Muscle layer of duodenum (tissue), 2 donors: ENCODE measurements around the gene DOCK1.

Source experiments
- H3K27ac ChIP-seq: one replicate; pipeline ENCODE4 v1.7.0; 2013; ENCODE audit warnings: mild to moderate bottlenecking, low read length
- H3K27me3 ChIP-seq: one replicate; pipeline ENCODE4 v1.7.0; 2013; ENCODE audit warnings: low read depth, mild to moderate bottlenecking, control low read depth, low read length
- H3K36me3 ChIP-seq, 2 donors: one replicate each; pipeline ENCODE4 v1.7.0; 2013; ENCODE audit warnings: low read length in 2 of 2, control low read depth in 1 of 2, mild to moderate bottlenecking in 1 of 2; ENCODE audit not compliant: insufficient read depth in 2 of 2, control insufficient read depth in 1 of 2
- H3K4me1 ChIP-seq, 2 donors: one replicate each; pipeline ENCODE4 v1.7.0; 2013; ENCODE audit warnings: low read length in 2 of 2, mild to moderate bottlenecking in 2 of 2, control low read depth in 1 of 2, moderate library complexity in 1 of 2; ENCODE audit not compliant: insufficient read depth in 2 of 2, control insufficient read depth in 1 of 2
- H3K4me3 ChIP-seq, 2 donors: one replicate each; pipeline ENCODE4 v1.7.0; 2013; ENCODE audit warnings: low read length in 2 of 2, low read depth in 1 of 2, mild to moderate bottlenecking in 1 of 2
- H3K9me3 ChIP-seq, 2 donors: one replicate each; pipeline ENCODE4 v1.7.0; 2013; ENCODE audit warnings: low read length in 2 of 2, control low read depth in 1 of 2, mild to moderate bottlenecking in 1 of 2; ENCODE audit not compliant: control insufficient read depth in 1 of 2
- donor health status: healthy.

The DOCK1 gene

DNA sequence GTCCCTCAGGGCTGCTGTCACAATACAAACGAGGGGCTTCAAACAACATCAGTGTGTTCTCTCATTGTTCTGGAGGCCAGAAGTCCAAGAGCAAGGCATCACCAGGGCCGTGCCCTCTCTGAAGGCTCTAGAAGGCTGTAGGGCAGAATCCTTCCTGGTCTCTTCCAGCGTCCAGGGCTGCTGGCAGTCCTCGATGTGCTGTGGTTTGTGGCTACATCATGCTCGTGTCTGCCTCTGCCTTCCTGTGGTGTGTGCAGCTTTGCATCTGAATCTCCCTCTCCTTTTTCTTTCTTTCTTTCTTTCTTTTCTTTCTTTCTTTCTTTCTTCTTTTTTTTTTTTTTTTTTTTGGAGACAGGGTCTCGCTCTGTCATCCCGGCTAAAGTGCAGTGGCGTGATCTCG, 187.7 kb downstream of the DOCK1 start:
- Histone ChIP-seq H3K27me3 (no peaks in the 10 kb centered on the region), H3K9me3 (no peaks in the 10 kb centered on the region), H3K27ac (no peak overlapping the region), H3K36me3 (peaks cover 0 to 8% of the 10 kb centered on the region in 2 donors), H3K4me1 (no peaks in the 10 kb centered on the region), H3K4me3 (no peak overlapping the region)

DNA sequence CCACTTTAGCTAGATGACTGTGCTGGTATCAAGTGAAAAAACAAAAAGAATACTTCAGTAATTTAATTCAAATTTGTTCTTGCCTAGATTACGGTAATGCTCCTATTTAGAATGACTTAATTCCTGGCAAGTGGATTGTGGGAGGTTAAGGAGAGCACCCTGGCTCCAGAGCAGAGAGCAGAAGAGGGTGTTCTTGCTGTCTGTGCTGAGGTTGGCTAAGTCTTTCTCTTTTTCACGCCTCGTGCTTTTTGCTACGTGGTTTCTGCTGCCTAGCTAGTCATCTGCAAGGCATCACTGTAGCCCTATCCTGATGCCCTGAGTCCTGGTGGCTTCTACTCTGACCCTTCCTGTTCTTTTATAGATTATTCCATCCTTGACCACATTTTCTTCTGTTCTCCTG, 189.8 kb downstream of the DOCK1 start:
- no peaks in the 10 kb centered on the region for H3K27me3 ChIP-seq
- H3K36me3 ChIP-seq, result peaks cover 0 to 16% of the 10 kb centered on the region in 2 donors
- H3K4me3 ChIP-seq, result no peak overlapping the region
- no peaks in the 10 kb centered on the region for H3K9me3 ChIP-seq
- H3K27ac ChIP-seq, result no peak overlapping the region
- no peaks in the 10 kb centered on the region for H3K4me1 ChIP-seq

DNA sequence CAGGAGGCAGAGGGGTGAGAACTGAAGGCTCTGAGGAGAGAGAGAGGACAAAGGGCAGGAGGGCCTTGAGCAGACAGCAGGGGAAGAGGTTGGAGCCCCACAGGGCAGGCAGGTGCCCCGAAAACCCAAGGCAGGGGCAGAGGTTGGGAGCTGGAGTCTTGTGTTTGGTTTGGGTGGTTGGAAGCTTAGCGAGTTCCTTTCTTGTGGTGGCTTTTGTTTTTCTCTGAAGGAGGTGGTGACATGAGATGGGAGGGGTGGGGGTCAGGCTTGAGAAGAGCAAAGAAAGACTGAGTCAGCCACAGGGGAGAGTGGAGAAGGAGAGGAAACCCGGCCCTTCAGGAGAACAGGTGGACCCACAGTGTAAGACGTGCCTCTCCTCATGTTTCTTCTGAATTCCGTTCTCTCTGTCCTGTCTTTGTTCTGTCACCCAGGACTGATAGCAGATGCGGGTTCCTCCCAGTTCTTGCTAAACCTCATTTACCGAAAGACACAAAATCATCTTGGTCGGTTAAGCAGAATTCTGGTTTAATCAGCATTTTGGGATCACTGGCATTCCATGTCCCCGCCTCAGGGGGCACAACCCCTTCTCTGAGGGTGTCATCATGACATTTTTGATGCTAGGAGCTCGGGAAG, 195.9 kb downstream of the DOCK1 start:
- H3K27me3 ChIP-seq, result no peaks in the 10 kb centered on the region
- H3K27ac ChIP-seq, result no peak overlapping the region
- peaks cover 0 to 23% of the 10 kb centered on the region in 2 donors for H3K36me3 ChIP-seq
- no peak overlapping the region for H3K4me3 ChIP-seq
- H3K9me3 ChIP-seq, result no peaks in the 10 kb centered on the region
- H3K4me1 ChIP-seq, result no peaks in the 10 kb centered on the region

DNA sequence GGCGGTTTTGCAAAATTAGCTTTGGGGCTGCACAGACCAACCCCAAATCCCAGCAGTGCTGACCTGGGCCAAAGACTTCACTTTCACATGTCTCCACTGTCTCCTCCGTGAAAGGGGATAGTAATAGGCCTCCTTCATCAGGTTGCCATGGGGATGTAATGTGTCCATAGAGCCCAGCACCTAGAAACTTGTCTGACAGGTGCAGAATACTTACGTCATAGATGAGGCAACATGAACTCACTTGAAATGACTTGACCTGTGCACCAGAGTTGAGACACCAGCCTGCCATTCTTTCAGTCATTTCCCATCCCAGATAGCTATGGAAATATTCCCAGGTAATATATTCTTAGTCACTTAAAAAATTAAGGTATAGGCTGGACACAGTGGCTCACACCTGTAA, 196.9 kb downstream of the DOCK1 start:
- H3K4me3 ChIP-seq, result no peak overlapping the region
- no peaks in the 10 kb centered on the region for H3K27me3 ChIP-seq
- no peaks in the 10 kb centered on the region for H3K9me3 ChIP-seq
- H3K27ac ChIP-seq, result no peak overlapping the region
- peaks cover 2 to 32% of the 10 kb centered on the region in 2 donors for H3K36me3 ChIP-seq
- H3K4me1 ChIP-seq, result no peaks in the 10 kb centered on the region

DNA sequence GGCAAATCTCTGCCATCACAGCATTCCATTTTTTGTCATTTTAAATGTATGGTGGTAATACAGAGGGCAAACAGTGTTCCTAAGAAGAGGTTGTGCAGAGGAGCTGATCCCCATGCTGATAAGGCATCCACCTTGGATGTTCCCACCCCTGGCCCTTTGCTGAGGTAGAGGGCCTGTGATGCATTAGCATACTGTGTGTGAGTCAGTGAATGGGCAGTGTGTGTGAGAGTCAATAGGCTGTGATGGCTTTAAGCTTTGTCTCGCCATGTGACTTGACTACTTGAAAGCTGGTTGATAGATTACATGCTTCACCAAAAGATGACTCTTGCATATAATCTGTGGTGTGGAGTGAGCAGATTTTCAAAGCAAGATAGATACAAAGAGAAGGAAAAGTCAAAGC, 209.9 kb downstream of the DOCK1 start:
- Histone ChIP-seq H3K9me3 (no peaks in the 10 kb centered on the region), H3K4me3 (no peak overlapping the region), H3K4me1 (no peaks in the 10 kb centered on the region), H3K36me3 (peaks cover 18 to 46% of the 10 kb centered on the region in 2 donors), H3K27ac (no peak overlapping the region), H3K27me3 (no peaks in the 10 kb centered on the region)

DNA sequence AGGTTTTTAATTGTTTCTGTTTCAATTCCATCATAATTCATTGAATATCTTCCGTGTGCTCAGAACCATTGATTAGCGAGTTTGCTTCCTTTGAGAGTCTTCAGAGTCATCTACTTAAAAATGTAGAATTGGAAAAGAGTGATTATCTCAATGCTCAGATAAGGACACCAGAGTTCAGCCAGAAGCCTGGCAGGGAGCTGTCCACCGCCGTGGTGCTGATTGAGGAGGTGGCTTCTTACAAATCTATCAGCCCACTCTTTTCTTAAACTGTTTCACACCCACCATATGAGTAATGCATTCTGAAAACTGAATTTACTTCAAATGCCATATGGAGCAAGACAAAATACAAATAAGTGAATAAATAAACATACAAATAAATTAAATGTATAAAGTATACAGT, 211.9 kb downstream of the DOCK1 start:
- Histone ChIP-seq H3K36me3 (peaks cover 5 to 29% of the 10 kb centered on the region in 2 donors), H3K4me3 (no peak overlapping the region), H3K9me3 (no peaks in the 10 kb centered on the region), H3K27me3 (no peaks in the 10 kb centered on the region), H3K27ac (no peak overlapping the region), H3K4me1 (no peaks in the 10 kb centered on the region)

DNA sequence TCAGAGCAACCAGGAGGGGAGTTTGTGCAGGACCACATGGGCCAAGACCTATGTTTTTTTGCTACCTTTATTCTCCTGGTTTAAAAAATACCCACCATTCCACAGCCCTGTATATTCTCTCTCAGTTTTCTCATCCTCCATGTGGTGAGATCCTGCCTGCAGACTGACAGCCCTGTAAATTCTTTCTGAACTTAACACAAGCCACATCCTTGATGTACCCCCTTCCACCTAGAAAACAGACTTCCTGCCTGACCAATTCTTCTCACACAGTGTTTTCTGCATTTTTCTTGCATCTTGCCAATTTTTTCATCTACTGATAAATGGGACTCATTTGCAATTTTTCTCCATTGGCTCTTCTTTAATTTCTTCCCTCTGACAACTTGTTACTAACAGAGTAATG, 212.8 kb downstream of the DOCK1 start:
- Histone ChIP-seq H3K27ac (no peak overlapping the region), H3K9me3 (no peaks in the 10 kb centered on the region), H3K4me3 (no peak overlapping the region), H3K4me1 (no peaks in the 10 kb centered on the region), H3K36me3 (peaks cover 5 to 20% of the 10 kb centered on the region in 2 donors), H3K27me3 (no peaks in the 10 kb centered on the region)

DNA sequence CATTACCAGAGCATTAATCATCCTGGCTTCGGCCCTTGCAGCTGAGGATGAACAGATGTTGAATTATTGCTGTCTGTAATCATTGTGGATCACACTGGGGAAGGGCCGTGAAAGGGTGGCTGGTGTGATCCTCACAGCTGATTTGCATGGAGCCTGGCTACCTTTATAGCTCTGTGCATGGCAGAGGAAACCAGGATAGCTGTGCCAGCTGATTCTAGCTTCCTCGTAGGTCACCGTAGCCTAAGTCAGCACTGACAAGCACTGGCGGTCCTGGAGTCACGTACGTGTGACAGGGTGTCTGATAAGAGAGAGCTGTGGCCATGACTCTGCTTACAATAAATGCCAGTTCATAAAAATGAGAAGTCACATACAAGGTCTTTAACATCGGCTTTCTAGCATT, 214.7 kb downstream of the DOCK1 start:
- H3K9me3 ChIP-seq, result no peaks in the 10 kb centered on the region
- no peak overlapping the region for H3K4me3 ChIP-seq
- no peak overlapping the region for H3K27ac ChIP-seq
- no peaks in the 10 kb centered on the region for H3K4me1 ChIP-seq
- no peaks in the 10 kb centered on the region for H3K27me3 ChIP-seq
- H3K36me3 ChIP-seq, result peaks cover 5 to 7% of the 10 kb centered on the region in 2 donors

DNA sequence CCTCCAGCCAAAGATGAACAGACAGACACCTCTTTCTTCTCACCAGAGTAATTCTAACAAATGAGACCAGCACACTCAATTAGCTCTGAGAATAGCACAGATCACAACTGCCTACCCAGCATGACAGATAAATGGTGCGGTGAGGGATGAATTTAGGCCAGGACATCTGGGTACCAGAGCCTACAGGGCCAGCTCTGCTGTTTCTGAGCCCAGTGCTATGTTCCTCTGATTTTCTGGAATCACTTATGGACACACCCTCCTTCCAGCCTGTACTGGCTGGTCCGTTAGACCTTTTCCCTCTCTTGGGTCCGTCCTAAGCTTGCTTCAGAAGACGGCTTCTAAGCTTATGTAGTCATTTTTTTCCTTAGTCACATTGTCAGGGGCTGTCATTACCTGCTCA, 217.6 kb downstream of the DOCK1 start:
- H3K4me3 ChIP-seq, result no peak overlapping the region
- H3K27me3 ChIP-seq, result no peaks in the 10 kb centered on the region
- no peaks in the 10 kb centered on the region for H3K9me3 ChIP-seq
- no peak overlapping the region for H3K27ac ChIP-seq
- H3K36me3 ChIP-seq, result peaks cover 5 to 22% of the 10 kb centered on the region in 2 donors
- H3K4me1 ChIP-seq, result no peaks in the 10 kb centered on the region

DNA sequence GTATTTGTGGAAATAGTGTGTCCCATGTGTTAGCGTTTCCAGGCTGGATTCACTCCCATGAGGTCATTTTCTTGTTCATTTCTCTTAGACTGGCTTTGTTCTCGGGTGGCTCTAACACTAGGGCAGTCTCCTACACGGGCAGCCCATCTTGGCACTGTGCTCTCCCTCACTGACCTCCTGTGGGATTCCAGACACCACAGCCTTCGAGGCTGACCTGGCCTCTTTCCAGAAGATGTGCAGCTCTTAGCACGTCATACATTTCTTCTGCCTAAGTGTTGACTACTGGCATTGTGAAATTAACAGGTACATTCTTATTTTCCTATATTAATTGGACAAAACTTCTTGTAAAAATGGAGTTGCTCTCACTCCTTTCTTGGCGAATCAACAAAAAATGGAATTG, 218.4 kb downstream of the DOCK1 start:
- H3K36me3 ChIP-seq, result peaks cover 6 to 22% of the 10 kb centered on the region in 2 donors
- H3K4me3 ChIP-seq, result no peak overlapping the region
- H3K4me1 ChIP-seq, result no peaks in the 10 kb centered on the region
- H3K27ac ChIP-seq, result no peak overlapping the region
- no peaks in the 10 kb centered on the region for H3K27me3 ChIP-seq
- H3K9me3 ChIP-seq, result no peaks in the 10 kb centered on the region

DNA sequence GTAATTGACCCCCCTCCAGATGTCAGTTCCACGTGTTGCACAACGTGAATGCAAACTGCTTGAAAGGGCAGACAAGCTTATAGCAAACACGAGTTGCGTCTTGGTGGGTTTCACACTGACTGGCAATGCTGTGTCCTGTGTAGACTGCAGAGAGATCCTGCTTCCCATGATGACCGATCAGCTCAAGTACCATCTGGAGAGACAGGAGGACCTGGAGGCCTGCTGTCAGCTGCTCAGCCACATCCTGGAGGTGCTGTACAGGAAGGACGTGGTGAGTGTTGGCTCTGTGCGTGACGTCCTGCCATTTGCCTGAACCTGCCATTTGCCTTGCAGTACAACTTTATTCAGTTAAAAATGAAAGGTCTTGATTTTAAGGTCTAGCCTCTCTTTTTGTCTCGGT, 220.1 kb downstream of the DOCK1 start:
- no peak overlapping the region for H3K27ac ChIP-seq
- no peak overlapping the region for H3K4me3 ChIP-seq
- H3K36me3 ChIP-seq, result peaks cover 13 to 15% of the 10 kb centered on the region in 2 donors
- H3K4me1 ChIP-seq, result no peaks in the 10 kb centered on the region
- H3K27me3 ChIP-seq, result no peaks in the 10 kb centered on the region
- H3K9me3 ChIP-seq, result no peaks in the 10 kb centered on the region

DNA sequence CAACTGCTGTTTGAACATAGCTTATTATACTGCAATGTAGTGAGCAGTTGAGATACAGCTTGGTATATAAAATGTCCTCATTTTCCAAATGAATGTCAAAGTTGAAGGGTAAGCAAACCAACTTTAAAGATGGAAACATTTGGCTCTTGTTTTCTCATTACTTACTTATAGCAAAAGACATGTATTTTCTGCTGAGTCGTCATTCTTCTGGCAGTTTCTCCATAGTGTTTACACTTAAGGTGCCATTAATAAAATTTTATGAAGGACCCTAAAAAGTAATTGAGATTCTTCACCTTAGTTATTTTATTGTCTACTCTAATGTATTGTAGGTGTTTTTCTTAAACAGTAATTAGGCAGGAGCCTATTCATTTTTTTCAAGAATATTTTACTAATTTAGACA, 222.6 kb downstream of the DOCK1 start:
- H3K4me3 ChIP-seq, result no peak overlapping the region
- peaks cover 22% of the 10 kb centered on the region in 2 donors for H3K36me3 ChIP-seq
- H3K27ac ChIP-seq, result no peak overlapping the region
- no peaks in the 10 kb centered on the region for H3K9me3 ChIP-seq
- H3K4me1 ChIP-seq, result no peaks in the 10 kb centered on the region
- no peaks in the 10 kb centered on the region for H3K27me3 ChIP-seq
